GM19372 (cell line): ENCODE measurements around the gene BCL7B.
"Not testable (repeated sequence)": the region's sequence is repeated elsewhere in the genome, so short reads cannot be mapped to it uniquely, and the experiment has no call there.

Experiments used
- ATAC-seq: cut with Tn5 transposase; IDR thresholded peaks from one replicate; pipeline ENCODE4 v1.9.1; 2021; ENCODE audit warnings: mild to moderate bottlenecking, low read depth, moderate library complexity; ENCODE audit not compliant: unreplicated experiment

Gene BCL7B

DNA sequence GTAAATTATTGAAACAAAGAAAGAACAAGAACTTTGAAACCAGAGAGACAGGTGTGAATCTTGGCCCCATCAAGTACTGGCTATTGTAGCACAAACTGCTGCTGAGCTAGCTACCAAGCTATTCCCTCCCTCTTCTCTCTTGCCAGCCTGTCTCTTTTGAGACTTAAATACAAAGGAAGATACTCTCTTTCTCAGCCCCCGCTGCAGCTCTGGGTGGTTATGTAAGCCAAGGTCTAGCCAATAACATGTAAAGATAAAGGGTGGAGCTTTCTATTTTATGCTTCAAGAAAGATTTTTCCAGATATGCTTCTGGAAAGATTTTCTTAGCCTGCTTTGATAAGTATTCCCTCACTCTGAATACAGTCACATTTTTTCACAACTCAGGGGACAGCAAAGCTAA lies 52.6 kb downstream of the BCL7B start:
- ATAC-seq: no peak

DNA sequence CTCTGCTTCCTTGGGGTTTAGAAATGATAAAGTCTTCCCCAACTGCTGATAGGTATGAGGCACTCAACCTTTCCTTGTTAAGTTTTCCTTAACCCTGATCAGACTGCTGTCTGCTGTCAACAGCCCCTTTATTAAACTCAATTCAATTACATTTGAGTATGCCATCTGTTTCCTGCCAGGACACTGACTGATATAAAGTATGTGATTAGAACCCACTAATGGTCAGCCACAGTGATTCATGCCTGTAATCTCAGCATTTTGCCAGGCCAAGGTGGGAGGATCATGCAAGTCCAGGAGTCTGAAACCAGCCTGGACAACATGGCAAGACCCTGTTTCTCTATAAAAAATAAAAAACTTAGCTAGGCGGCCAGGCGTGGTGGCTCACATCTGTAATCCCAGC lies 53.5 kb downstream of the BCL7B start:
- ATAC-seq: no peak

DNA sequence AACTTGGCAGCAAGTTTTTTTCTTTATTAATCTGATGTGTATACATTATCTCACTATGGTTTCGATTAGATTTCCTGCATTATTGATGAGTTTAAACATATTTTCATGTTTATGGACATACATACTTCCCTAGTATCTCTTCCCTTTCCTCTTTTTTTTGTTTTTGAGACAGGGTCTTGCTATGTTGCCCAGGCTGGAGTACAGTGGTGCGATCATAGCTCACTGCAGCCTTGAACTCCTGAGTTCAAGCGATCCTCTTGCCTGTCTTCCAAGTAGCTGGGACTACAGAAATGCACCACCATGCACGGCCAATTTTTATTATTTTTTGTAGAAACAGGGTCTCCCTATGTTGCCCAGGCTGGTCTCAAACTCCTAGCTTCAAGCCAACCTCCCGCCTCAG lies 54.3 kb downstream of the BCL7B start:
- no peak for ATAC-seq

DNA sequence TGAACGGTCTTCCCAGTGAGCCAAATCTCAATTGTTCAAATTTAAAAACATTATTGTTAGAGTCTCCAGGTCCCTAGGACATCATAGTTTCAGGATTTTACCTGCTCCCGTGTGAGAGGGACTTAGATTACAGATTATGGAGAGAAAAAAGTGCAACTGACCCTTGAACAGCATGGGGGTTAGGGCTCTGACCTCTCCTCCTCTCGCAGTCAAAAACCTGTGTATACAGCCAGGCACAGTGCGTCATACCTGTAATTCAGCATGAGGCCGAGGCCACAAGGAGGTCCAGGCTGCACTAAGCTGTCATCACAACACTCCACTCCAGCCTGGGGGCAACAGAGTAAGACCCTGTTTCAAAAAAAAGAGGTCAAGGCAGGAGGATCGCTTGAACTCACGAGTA lies 60.9 kb downstream of the BCL7B start:
- ATAC-seq: no peak

DNA sequence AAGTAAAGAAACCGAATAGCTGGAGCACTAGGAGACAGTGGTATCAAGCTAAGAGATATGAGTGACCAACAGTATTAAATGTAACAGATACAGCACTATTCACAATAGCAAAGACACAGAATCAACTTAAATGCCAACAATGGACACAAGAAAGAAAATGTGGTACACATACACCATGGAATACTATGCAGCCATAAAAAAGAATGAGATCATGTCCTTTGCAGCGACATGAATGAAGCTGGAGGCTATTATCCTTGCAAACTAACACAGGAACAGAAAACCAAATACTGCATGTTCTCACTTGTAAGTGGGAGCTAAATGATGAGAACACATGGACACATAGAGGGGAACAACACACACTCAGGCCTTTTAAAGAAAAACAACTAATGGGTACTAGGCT lies 62.0 kb downstream of the BCL7B start:
- ATAC-seq: not testable (repeated sequence)

DNA sequence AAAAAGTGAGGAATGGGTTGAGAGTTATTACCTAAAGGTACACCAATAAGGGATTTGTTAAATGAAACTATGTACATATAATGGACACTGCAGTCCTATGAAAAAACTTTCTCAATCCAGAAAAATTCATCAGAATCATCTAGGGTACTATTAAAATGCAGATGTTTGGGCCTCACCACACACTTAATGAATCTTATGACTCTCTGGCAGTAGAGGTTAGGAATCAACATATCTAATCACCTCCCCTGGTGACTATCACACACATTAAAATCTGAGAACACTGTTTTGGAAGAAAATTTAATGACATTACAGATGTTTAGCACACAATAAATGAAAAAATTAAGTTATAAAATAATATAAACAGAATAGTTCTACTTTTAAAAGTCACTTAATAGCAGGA lies 67.5 kb downstream of the BCL7B start:
- ATAC-seq: no peak

DNA sequence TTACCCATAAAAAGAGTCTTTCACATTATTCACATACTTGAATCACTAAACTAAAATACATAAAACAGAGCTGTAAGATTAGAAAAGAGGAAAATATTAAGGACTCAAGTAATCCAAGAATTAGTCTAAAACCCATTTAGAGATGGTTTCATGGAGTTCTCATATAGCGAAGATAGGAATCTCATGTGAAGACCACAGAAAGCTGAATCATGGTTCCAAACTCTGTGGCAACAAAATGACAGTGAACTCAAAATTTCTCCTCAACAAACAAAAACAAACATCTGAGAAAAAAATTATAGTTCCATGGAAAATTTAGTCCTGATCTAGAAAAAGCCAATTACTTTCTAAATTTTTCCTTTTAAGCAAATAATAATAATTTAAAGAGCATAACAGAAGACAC lies 70.0 kb downstream of the BCL7B start:
- ATAC-seq: no peak
